HG03460 (cell line): ENCODE measurements around the gene MRPL14.

ENCODE experiments used
- ATAC-seq: cut with Tn5 transposase; IDR thresholded peaks from one replicate; pipeline ENCODE4 v1.9.1; 2021; ENCODE audit not compliant: unreplicated experiment

The MRPL14 gene

DNA sequence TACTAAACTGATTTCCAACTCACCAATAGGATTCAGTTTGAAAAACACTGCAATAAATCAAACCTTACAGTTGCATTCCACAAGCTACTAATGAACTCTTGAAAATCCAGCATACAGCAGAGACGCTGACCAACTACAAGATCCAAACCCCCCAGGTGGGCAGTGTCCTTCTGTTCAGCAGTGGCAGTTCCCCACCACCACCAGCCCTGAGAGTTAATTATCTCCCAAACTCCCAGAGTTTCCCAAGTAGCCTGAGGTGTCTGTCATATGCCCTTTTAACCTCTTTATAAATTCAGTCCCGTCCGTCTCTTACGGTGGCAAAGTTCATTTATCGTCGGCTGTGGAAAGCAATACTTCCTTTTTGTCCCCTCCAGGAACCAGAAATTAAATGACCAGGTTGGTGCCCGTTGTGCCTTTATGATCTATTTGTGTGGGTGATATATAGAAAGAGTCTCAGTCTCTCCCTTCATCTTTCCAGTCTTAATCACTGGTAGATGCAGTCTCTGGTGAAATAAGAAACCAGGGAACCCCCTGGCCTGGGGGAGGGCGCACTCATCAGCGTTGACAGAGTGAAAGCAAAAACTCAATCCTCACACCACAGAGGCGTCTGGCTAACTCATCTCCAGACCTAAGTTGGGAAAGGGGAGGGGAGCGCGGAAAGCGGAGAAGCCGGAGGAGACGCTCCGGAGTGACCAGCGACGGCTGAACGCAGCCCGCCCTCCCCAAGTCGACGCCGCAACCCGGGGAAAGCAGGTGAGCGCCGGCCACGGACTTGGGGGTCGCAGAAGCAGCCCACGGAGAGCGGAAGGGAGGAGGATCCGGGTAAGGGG, 717 bp downstream of the MRPL14 start:
- ATAC-seq, result no peak

GRCh38 chr6:44123544-44123943, 3.7 kb downstream of the MRPL14 start:
- no peak for ATAC-seq

GRCh38 chr6:44122801-44123200, 4.5 kb downstream of the MRPL14 start:
- ATAC-seq, result no peak

DNA sequence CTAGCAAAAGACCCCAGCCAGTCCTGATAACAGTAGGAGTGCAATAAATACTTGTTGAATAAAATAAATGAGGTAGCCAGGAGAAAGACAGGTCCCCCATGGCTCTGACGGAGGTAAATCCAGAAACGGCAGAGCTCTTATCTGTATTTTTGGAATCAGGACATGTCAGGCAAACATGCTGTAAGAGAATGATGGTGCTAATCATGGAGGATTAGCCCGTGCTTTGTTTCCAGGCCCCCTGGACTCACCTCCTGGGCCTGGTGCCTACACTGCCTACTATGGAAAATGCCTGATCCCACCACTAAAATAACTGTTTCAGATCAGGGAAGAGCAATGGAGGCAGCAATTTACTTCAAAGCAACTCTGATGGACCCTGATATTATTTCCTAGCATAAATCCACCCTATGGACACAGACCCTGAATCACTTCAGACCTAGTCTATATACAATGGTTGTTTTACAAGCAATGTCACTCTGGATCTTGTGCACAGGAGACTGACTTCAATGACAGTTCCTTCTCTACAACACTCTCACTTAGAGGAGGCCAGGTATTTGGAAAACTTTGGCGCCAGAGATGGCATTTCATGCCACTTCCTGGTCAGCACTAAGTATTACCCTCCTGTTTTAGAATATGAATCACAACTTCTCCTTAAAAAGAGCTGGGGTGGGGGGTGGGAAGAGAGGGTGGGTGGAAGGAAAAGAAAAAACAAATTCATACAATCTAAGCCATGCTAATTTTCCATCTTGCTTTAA, 6.4 kb downstream of the MRPL14 start:
- no peak for ATAC-seq

DNA sequence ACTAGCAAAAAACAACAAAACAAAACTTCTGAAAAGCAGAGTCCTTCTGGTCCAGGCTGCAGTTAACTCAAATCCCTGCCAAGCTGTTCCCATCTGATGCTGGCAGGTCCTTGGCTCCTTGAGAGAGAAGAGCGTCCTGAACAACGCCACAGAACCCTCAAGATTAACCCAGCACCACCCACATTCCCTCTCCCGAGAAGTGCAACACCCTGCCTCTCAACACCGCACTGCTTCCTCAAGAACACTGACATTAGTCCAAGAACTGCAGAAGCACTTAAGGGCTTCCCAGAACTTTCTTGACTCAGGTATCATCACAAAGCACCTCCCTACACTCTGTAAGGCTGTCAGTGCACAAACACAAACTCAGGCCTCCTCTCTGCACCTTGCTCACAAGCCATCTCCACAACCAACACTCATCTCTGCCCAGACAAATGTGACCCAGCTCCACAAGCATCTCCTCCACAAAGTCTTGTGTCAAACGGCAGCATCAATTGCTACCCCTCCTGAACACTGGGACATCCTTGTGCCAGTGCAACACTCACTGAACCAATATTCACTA, 7.5 kb downstream of the MRPL14 start:
- no peak for ATAC-seq

GRCh38 chr6:44117397-44118128, 9.7 kb downstream of the MRPL14 start:
- no peak for ATAC-seq

DNA sequence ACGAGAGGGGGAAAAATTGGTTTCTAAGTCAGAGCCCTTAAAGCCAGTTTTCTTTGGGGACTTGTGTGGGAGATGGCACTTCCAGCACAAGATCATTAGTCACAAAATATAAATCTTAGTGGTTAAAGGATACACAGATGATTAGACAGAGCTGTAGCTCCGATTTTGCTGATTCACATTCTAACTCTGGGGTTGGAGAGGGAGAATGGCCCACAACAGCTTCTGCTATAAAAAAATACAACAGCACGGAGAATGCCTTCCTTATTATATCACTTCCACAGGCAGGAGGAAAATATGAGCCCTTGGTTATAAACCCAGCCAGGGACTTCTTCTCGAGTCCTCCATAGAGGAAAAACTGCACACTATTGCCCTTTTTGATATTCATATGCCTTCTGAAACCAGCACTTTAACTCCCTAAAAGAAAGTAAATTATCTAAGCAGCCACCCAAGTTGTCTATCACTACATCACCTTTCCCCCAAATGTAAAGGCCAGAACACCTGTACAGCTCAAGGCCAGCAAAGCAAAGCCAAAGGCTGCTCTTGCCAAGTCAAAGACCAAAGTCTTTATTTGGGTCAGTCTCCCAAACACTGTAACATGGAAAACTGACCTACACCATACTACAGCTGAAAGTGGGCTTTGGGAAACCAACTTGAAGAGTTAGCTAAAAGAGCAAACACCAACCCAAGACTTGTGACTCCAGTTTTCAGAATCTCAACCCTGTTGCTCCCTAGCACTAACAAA, 10.4 kb downstream of the MRPL14 start:
- ATAC-seq, result no peak

DNA sequence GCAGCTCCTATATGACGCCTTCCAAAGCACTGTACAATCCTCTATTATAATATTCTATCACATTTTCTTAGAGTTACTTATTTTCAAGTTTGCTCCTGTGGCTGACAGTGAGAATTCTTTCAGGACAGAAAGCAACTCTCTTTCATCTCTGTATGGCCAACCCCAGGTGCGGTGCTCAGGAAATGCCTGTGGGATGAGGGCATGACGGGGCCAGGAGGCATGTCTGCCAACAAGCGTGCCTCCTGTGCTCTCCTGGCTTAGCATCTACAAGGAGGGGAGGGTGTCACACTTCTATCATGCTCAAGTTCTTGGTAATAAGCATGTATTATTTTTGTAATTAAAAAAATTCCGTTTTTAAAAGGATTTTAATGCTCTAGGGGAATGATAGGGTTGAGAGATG, 11.4 kb downstream of the MRPL14 start:
- ATAC-seq, result no peak

- ATAC-seq, result no peak
These were observed 13.8 kb downstream of the MRPL14 start for GRCh38 chr6:44113414-44113813.

GRCh38 chr6:44111434-44112417, 15.5 kb downstream of the MRPL14 start:
- ATAC-seq, result no peak

GRCh38 chr6:44110966-44111365, 16.3 kb downstream of the MRPL14 start:
- ATAC-seq, result no peak

DNA sequence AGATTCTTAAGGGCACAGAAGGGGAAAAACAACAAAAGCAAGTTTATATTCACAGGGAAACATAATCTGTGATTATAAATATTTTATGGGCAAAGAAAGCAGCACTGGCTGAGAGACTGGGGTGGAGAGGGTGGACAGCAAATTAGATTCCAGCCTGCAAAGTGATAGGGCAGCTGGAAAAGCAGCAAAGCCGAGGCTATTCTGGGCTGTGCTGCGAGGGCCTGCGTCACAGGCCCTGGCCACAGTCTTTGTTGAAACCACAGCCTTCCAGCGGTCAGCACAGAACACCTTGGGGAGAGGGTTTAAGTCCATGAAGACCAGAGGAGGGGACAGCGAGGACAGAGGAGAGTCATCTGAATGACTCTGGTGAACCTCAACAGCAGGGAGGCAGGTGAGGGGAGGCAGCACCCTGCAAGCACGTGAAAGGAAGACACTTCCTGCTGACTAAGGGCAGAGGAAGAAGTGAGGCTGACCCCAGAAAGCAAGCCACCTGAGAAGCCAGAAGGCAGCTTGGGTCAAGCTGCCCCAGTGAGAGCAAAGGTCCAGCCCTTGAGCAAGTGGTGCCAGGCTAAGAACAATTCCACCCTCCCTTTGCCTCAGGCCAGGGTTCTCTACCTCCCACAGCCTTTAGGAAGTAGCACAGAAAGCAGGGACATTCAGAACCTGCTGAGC, 17.1 kb downstream of the MRPL14 start:
- ATAC-seq, result no peak

DNA sequence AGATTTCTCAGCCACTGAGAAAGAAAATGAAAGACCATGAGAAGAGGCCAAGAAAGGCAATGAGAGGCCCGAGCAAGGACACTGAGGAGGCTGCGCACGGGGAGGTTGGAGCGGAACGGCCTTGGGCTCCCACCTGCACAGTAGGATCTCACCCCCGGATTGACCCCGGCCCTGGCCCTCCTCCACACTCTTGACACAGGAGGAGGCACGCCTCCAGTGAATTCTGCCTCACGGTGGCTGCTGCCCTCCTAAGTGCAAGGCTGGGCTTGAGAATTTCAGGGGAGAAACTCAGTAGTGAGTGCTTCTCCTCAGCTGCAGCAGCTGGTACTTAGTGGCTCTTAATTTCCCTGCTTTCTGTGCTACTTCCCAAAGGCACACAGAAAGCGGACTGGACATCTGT, 18.0 kb downstream of the MRPL14 start:
- no peak for ATAC-seq

GRCh38 chr6:44108471-44108870, 18.8 kb downstream of the MRPL14 start:
- ATAC-seq, result no peak

DNA sequence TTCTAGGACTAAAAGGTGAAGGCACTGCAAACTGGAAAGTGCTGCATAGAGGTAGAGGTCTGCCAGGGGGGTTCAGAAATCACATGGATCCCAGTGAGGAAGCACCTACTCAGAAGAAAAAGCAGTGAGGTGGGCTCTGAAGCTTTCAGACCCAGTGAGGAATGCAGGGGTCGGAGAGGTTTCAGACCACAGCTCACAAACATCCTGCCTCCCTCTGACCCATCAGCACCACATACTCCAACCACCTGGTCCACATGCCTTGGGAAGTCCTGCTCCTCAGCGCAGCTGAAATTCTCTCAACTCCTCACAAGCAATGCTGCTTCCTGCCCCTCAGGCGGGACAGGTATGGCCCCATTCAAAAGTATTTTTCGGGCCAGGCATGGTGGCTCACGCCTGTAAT, 20.2 kb downstream of the MRPL14 start:
- ATAC-seq, result no peak

GRCh38 chr6:44105993-44106740, 21.1 kb downstream of the MRPL14 start:
- no peak for ATAC-seq

- no peak for ATAC-seq
These were observed 22.1 kb downstream of the MRPL14 start for GRCh38 chr6:44105146-44105545.

DNA sequence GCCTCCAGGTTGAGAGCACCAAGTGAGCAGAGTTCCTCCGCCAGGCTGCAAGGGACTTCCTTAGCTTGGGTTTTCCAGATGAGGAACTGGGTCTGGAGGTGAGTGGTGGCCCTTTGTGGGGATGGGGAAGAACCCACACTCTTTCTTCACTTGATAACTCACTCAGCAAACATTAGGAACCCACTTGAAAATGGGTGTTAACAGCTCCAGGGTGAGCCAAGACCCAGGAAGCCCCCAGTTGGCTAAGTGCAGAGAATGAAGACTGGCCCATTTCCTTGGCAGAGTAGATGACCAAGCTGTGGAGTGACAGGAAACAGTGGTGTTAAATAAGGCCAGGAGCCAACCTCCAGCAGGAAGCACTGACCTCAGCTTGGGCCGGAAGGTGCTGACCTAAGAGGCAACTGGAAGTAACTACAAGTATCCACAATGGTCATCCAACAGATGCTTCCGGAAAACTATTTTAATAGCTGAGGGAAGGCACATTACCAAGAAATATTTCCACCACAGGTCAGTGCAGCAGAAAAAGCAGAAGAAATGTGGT, 22.7 kb downstream of the MRPL14 start:
- ATAC-seq, result no peak
